ENCODE data around the gene RAB31. TPM values are rescaled to one million over a fixed set of nuclear protein-coding genes. Genes with fewer than 3 reads are reported as not detected.

RAB31 gene
- total and polyA plus RNA-seq, 4 donors: 21.5 to 114 (median 49.5) TPM

GRCh38 chr18:9782073-9782857 is 74.2 kb downstream of the RAB31 start:
- peak; percentile 73 for ATAC-seq (ENCODE audit: insufficient read depth, low FRiP score)
- H3K4me3 ChIP-seq: no peak overlapping the region
- no peaks in the 10 kb centered on the region for H3K9me3 ChIP-seq (ENCODE audit: control insufficient read depth in 4 of 4, insufficient read depth in 3 of 4, low read length in 3 of 4)
- no peaks in the 10 kb centered on the region for H3K27me3 ChIP-seq (ENCODE audit: control insufficient read depth in 3 of 3, insufficient read depth in 3 of 3, low read length in 2 of 3)
- H3K9ac ChIP-seq (ENCODE audit: insufficient read depth in 1 of 2, low read length in 2 of 2): no peak overlapping the region
- peaks cover 0 to 7% (median 0%) of the 10 kb centered on the region in 5 donors for H3K4me1 ChIP-seq (ENCODE audit: control insufficient read depth in 5 of 5, insufficient read depth in 5 of 5, low read length in 5 of 5)
- peak overlapping the region in 1 of 2 donors; percentile 51 for H3K27ac ChIP-seq (ENCODE audit: low read depth in 1 of 2, low read length in 1 of 2)
- peaks cover 0 to 3% (median 0%) of the 10 kb centered on the region in 4 donors for H3K36me3 ChIP-seq (ENCODE audit: control insufficient read depth in 4 of 4, insufficient read depth in 4 of 4, low read length in 4 of 4)
- WGBS, 2 donors: 76 to 87% methylated on average over 11 of the region's 11 CpGs
- peak in 2 of 3 donors; percentile 62 to 69 for DNase-seq
- no peak for TF ChIP-seq CTCF (IDR thresholded peaks at IDR 0.05; ENCODE audit: control extremely low read depth, extremely low read depth)

DNA sequence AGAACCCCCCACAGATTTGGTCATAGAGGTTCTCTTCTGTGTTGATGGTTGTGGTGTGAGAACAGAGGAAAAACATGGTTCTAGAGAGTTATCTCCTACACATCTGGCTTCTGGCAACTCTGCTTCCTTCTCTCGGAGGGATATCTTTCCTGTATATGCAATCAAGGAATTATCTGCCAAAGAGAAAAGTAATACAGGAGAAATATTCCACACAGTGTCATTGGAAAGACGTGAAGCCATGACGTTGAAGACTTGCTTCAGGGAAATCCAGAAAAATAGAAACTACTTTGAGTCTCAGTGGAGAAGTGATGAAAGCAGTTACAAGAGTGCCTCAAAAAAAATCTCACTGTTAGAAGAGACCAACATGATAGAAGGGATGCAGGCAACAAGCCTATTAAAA is 78.5 kb downstream of the RAB31 start:
- TF ChIP-seq CTCF (IDR thresholded peaks at IDR 0.05; ENCODE audit: control extremely low read depth, extremely low read depth): no peak
- 85 to 91% methylated on average over 3 of the region's 3 CpGs for WGBS, 2 donors

DNA sequence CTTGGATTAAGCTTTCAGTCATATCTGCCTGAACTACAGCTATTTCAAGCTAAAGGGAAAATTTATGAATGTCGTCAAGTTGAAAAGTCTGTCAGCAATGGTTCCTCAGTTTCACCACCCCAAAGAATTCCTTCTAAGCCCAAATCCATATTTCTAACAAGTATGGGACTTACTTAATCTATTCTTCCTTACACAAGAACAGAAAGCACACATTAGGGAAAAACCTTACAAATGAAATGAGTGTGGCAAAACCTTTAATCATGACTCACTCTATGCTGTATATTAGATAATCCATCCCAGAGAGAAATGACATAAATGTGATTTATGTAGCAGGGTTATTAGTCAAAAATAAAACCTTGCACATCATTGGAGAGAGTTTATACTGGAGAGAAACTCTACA is 78.9 kb downstream of the RAB31 start:
- H3K9me3 ChIP-seq (ENCODE audit: control insufficient read depth in 4 of 4, insufficient read depth in 3 of 4, low read length in 3 of 4): no peaks in the 10 kb centered on the region
- TF ChIP-seq CTCF (IDR thresholded peaks at IDR 0.05; ENCODE audit: control extremely low read depth, extremely low read depth): no peak
- WGBS, 2 donors: 97% methylated on average over 1 of the region's 1 CpG
- no peak for DNase-seq
- peaks cover 0 to 3% (median 0%) of the 10 kb centered on the region in 4 donors for H3K36me3 ChIP-seq (ENCODE audit: control insufficient read depth in 4 of 4, insufficient read depth in 4 of 4, low read length in 4 of 4)
- peaks cover 0 to 3% (median 0%) of the 10 kb centered on the region in 5 donors for H3K4me1 ChIP-seq (ENCODE audit: control insufficient read depth in 5 of 5, insufficient read depth in 5 of 5, low read length in 5 of 5)
- no peak overlapping the region for H3K27ac ChIP-seq (ENCODE audit: low read depth in 1 of 2, low read length in 1 of 2)
- ATAC-seq (ENCODE audit: insufficient read depth, low FRiP score): no peak
- H3K4me3 ChIP-seq: no peak overlapping the region
- H3K27me3 ChIP-seq (ENCODE audit: control insufficient read depth in 3 of 3, insufficient read depth in 3 of 3, low read length in 2 of 3): no peaks in the 10 kb centered on the region
- no peak overlapping the region for H3K9ac ChIP-seq (ENCODE audit: insufficient read depth in 1 of 2, low read length in 2 of 2)

More for the DNA sequence above, 78.5 kb downstream of the RAB31 start:
- Histone ChIP-seq H3K27me3 (ENCODE audit: control insufficient read depth in 3 of 3, insufficient read depth in 3 of 3, low read length in 2 of 3) (no peaks in the 10 kb centered on the region), H3K9me3 (ENCODE audit: control insufficient read depth in 4 of 4, insufficient read depth in 3 of 4, low read length in 3 of 4) (no peaks in the 10 kb centered on the region), H3K27ac (ENCODE audit: low read depth in 1 of 2, low read length in 1 of 2) (no peak overlapping the region), H3K9ac (ENCODE audit: insufficient read depth in 1 of 2, low read length in 2 of 2) (no peak overlapping the region), H3K4me1 (ENCODE audit: control insufficient read depth in 5 of 5, insufficient read depth in 5 of 5, low read length in 5 of 5) (peaks cover 0 to 4% (median 0%) of the 10 kb centered on the region in 5 donors), H3K36me3 (ENCODE audit: control insufficient read depth in 4 of 4, insufficient read depth in 4 of 4, low read length in 4 of 4) (peaks cover 0 to 3% (median 0%) of the 10 kb centered on the region in 4 donors), H3K4me3 (no peak overlapping the region)
- ATAC-seq (ENCODE audit: insufficient read depth, low FRiP score): no peak
- DNase-seq: no peak
